Cerebellar cortex (tissue), 1 donor: Measurements from ENCODE around the gene ZFHX3.

Experiments
- DNase-seq: peaks from one replicate; pipeline ENCODE4 v3.0.0-alpha.2; 2015; ENCODE audit warnings: low spot score

Gene ZFHX3

DNA sequence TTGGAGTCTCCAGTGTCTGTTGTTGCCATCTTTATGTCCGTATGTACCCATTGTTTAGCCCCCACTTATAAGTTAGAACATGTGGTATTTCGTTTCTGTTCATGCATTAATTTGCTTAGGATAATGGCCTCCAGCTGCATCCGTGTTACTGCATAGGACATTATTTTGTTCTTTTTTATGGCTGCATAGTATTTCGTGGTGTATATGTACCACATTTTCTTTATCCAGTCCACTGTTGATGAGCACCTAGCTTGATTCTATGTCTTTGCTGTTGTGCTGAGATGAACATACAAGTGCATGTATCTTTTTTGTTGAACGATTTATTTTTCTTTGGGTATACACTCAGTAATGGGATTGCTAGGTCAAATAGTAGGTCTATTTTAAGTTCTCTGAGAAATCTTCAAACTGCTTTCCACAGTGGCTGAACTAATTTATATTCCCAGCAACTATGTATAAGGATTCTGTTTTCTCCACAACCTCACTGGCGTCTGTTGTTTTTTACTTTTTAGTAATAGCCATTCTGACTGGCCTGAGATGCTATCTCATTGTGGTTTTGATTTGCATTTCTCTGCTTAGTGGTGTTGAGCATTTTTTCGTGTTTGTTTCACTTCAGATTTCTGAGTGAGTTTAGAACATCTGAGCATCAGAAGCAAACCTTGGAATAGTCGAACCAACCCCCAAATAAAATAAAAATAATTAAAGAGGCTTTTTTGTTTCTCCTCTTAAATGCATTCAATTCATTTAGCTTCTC, 304.7 kb downstream of the ZFHX3 start:
- DNase-seq, result no peak

DNA sequence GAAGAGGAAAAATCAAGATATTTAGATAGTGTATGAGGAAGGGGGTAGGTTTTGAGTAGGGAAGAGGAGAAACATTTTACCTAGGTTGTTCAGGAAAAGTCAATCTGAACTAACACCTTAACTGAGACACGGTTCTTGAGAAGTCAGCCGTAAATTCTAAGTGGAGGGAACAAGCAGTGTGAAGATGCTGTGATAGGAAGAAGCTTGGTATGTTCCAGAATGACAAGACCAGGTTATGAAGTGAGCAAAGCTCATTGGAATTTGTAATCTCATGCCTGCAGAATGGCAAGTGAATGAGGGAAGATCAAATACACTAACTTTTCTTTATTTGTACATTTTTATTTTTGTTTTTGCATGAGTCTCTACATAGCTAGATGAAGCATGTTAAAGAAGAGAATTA, 307.6 kb downstream of the ZFHX3 start:
- no peak for DNase-seq

- DNase-seq, result no peak
These were observed 308.4 kb downstream of the ZFHX3 start for GRCh38 chr16:72739577-72739976.

GRCh38 chr16:72736074-72736473, 311.9 kb downstream of the ZFHX3 start:
- no peak for DNase-seq
